ENCODE measurements around the gene EFCAB8.
"Not testable (repeated sequence)": the region's sequence is repeated elsewhere in the genome, so short reads cannot be mapped to it uniquely, and the experiment has no call there.

EFCAB8 gene

DNA sequence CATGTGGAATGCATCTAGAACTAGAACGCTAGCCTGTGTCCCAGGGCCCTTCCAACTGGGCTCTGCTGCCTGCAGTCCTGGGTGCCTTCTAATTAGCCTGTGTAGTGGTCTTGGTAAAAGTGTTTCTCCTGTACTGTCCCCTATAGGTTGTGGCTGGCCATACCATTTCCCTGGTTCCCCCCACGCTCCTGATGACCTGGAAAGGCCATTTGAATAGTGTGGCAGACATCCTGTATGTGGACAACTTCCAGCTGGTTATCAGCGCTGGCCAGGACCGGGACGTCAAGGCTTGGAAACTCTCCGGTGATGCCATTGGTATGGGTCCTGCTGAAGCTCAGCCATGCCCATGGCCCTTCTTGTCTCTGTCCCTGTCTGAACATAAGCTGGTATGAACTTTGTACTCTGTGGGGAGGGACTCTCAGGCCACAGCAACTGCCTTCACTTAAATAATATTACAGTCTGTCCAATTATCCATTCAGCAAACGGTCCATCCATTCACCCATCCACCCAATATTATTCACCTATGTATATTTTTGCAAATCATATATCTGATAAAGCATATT, 84.8 kb downstream of the EFCAB8 start:
- no peak for DNase-seq (ENCODE audit: low read depth in 1 of 2, low spot score in 1 of 2)

DNA sequence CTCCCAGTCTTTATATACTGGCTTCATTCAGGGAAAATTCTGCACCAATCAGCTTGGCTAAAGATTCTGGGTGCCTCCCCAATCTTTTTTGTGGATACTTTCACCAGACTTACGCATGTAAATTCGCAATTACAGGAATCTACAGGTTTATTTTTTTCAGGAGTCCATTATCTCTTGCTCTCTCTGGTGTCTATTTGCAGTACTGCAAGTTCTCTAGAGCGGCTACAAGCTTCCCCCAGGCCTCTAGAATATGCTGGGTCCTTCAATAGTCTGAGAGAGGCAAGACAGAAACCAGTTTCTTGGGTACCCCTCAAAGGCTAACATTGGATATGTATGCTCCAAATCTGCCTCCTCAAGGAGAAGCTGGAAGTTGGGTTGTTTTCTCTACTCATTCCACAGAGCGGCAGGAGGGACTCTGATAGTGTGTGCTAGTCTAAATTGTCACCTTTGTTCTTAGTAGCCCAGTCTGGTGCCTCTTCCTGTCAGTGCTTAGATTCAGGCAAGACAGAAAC, 87.0 kb downstream of the EFCAB8 start:
- no peak for DNase-seq (ENCODE audit: low read depth in 1 of 2, low spot score in 1 of 2)

DNA sequence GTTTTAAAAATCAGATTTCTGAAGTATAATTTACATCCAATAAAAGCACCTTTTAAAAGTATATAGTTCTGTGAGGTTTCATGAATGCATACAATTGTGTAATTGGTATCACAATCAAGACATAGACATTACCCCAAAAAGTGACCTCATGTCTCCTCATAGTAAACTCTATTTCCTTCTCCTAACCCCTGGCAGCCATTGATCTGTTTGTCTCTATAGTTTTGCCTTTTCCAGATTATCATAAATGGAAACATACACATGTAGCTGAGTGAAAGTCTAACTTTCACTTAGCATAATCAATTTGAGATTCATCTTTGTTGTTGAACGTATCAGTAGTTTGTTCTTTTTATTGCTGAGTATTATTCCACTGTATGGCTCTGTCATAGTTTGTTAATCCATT, 87.9 kb downstream of the EFCAB8 start:
- DNase-seq (ENCODE audit: low read depth in 1 of 2, low spot score in 1 of 2), result no peak

GRCh38 chr20:32950539-32950938, 91.8 kb downstream of the EFCAB8 start:
- DNase-seq (ENCODE audit: low read depth in 1 of 2, low spot score in 1 of 2), result not testable (repeated sequence)

GRCh38 chr20:32957459-32957858, 98.7 kb downstream of the EFCAB8 start:
- no peak for DNase-seq (ENCODE audit: low read depth in 1 of 2, low spot score in 1 of 2)

- DNase-seq (ENCODE audit: low read depth in 1 of 2, low spot score in 1 of 2), result no peak
Observed at GRCh38 chr20:32958574-32958973, 99.9 kb downstream of the EFCAB8 start.

- DNase-seq (ENCODE audit: low read depth in 1 of 2, low spot score in 1 of 2), result no peak
Observed at GRCh38 chr20:32959351-32960221, 100.9 kb downstream of the EFCAB8 start.

GRCh38 chr20:32960222-32960518, 101.4 kb downstream of the EFCAB8 start:
- DNase-seq (ENCODE audit: low read depth in 1 of 2, low spot score in 1 of 2), result no peak

DNA sequence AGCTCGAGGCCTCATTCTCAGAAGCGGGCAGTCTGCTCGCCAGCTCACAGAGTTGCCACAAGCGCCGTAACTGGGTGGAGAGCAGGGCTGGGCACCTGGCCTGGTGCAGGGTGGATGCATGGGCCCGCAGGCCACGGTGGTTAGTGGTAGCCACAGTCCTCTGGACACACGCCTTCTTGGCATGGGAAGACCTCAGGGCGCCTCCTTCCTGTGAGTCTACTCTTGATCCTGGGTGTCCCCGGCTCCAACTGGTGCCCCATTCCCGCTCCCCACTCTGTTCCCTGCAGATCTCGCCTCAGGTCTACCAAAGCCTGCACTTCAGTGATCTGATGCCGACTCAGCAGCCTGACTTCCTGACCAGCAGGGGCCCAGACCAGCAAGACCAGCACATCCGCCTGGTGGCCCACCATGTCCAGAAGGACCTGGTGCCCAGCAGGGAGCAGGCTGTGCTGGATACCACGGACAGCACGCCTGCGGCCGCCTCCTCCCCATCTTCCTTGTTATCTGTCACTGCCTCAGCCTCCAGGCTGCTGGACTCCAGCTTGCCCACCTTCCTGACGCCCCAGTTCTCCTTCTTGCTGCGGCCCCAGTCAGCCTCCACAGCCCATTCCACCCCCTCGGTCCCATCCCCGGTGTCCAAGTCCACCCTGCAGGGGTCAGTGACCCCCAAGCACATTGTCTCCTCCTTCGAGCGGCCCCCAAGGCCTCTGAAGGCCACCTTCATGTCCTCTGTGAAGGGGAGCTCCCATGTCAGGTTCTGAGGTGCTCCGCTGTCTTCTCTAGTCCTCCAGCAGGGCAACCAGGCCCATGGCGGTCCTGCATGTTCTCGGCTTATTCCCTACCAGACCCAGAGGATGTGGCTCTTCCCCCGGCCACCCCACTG, 102.4 kb downstream of the EFCAB8 start:
- no peak for DNase-seq (ENCODE audit: low read depth in 1 of 2, low spot score in 1 of 2)

DNA sequence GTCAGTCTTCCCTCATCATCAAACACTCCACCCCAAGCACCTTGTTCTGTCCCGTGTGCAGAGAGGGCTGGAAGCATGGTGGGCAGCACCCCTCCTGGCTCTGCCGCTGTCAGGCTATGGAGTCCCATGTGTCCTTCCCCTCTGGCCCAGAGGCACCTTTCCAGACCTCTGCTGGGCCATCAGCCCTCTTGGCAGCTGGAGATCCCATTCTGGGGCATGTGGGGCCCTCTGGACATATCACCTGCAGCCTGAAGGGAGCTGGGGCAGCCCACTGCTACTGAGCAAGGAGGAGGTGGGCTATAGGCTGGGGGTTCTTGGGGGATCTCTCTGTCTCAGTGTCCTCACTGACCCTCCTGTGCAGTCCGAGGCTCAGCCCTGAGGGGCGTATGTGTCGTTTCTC, 103.3 kb downstream of the EFCAB8 start:
- no peak for DNase-seq (ENCODE audit: low read depth in 1 of 2, low spot score in 1 of 2)

DNA sequence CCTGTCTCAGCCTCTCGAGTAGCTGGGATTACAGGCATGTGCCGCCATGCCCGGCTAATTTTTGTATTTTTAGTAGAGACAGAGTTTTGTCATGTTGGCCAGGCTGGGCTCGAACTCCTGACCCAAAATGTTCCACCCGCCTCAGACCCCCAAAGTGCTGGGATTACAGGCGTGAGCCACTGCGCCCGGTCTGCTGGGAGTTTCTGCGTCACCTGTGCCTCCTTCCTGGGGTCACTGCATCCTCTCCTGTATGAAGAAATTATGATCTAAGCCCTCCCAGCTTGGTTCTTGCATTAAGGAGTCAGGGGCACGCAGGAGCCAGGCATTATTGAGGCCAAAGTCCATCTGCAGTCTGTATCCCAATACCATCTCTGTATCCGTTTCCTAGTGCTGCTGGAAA, 103.9 kb downstream of the EFCAB8 start:
- DNase-seq (ENCODE audit: low read depth in 1 of 2, low spot score in 1 of 2), result not testable (repeated sequence)

DNA sequence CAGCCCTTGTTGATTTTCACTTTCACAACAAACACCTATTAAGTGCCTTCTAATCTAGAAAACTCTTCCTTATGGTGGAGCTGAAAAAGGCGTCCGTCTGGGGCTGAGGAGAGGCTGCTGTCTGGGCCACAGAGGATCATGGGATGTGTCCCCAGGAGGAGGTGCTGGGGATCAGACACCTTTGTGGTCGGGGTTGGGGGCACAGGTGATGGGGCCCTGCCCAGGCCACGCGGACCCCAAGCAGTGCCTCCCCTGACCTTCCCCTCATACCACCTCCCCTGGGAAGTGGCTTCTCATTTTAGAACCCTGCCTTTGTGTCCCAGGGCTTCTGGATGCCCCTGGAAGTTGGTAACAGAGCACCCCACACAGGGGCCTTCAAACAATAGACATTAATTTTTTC, 104.5 kb downstream of the EFCAB8 start:
- no peak for DNase-seq (ENCODE audit: low read depth in 1 of 2, low spot score in 1 of 2)

- DNase-seq (ENCODE audit: low read depth in 1 of 2, low spot score in 1 of 2), result no peak
Observed at GRCh38 chr20:32964575-32964974, 105.9 kb downstream of the EFCAB8 start.

DNA sequence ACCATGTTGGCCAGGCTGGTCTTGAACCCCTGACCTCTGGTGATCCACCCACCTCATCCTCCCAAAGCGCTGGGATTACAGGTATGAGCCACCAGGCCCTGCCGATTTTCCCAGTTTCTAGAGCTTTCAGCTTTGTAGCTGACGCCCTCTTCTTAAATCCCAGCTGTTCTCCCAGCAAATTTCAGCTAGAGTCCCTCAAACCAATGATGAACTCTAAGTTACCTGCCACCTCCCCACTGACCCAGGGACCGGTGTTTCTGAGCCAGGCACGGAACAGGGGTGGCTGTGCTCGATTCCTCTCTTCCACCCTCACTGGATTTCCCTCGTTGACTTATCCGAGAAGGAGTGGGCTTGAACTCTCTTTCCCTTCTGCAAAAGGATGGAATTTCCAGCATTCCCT, 106.4 kb downstream of the EFCAB8 start:
- DNase-seq (ENCODE audit: low read depth in 1 of 2, low spot score in 1 of 2), result no peak

DNA sequence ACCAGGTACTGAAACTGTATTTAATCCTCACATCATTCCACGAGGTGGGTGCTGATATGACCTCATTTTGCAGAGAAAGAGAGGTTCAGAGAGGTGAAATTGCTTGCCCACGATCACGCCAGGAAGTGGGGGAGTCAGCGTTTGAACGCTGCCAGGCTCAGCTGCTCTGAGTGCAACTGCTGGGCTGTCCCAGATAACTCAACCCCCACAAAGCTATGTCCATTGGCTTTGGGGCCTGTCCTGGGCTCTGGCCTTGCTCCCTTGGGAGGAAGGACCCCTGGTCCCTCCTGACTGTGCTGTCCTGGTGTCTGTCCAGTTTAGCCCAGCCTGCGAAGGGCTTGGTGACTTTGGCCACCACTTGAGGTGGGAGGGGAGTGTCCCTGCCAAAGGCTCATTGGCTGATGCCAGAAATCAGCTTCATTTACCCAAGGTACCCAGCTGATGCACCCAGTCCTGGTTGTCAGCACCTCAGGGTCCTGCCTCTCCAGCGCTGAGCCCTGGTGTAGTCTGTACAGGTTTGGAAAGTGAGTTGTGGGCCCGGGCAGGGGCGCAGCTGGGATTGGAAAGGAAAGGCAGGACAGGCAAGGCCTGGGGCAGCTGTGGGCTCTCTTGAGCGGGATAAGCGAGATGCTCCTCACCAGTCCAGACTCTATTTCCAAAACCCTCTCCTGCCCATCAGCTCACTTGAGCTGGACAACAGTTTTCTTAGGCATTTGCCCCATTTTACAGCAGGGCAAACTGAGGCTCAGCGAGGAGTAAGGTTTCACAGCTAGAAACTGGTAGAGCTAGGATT, 107.1 kb downstream of the EFCAB8 start:
- DNase-seq (ENCODE audit: low read depth in 1 of 2, low spot score in 1 of 2), result no peak

- DNase-seq (ENCODE audit: low read depth in 1 of 2, low spot score in 1 of 2), result no peak
Observed at GRCh38 chr20:32966382-32966781, 107.7 kb downstream of the EFCAB8 start.

- no peak for DNase-seq (ENCODE audit: low read depth in 1 of 2, low spot score in 1 of 2)
Observed at GRCh38 chr20:32966881-32967781, 108.4 kb downstream of the EFCAB8 start.

DNA sequence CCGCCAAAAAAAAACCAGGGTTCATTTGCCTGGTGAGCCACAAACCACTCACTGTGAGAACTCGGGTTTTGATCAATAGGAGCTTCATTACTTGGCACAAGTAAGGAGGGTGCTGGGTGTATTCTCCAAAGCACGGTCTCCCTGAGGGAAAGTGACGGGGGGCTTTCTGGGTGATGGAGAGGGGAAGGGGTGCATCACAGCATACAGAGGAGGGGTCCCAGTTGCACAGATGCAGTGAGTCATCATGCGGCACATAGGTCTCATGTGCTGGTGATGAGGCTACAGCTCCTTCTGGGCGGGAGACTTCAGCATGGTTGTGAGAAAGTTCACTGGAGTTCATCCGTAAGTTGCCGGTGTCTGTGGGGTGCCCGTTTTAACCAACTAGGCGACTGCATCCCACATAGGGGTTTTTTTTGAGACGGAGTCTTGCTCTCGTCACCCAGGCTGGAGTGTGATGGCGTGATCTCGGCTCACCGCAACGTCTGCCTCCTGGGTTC, 109.3 kb downstream of the EFCAB8 start:
- no peak for DNase-seq (ENCODE audit: low read depth in 1 of 2, low spot score in 1 of 2)

GRCh38 chr20:32968478-32969241, 109.9 kb downstream of the EFCAB8 start:
- DNase-seq (ENCODE audit: low read depth in 1 of 2, low spot score in 1 of 2), result no peak

All from activated T-helper 1 cell treated with anti-CD3 and anti-CD28 coated beads, Interleukin-2, amount 50 U/mL, for 16 hours (primary cell).